Right lobe of liver (tissue), 4 donors: Measurements from ENCODE around the gene EEF2K.

Experiments
- POLR2A ChIP-seq: fragments of 450-650 bp; IDR thresholded peaks from one replicate; pipeline ENCODE4 v1.6.1; 2017; ENCODE audit warnings: antibody characterized with exemption, mild to moderate bottlenecking
- TF ChIP-seq, protein P1 (sequence below), 4 donors: fragments of 200-600 bp in 3 of 4; fragments of 450-650 bp in 1 of 4; IDR thresholded peaks; one replicate each; pipeline versions ENCODE4 v1.5.1 to v1.8.0; 2016 to 2022; ENCODE audit warnings: antibody characterized with exemption in 4 of 4, mild to moderate bottlenecking in 2 of 4
- donor health status: DM: no; HTN: no; CAD: no.
- donor health status: DM: no; HTN: no; CAD: no.
- donor health status: DM: no; HTN: yes; CAD: no.

DNA sequence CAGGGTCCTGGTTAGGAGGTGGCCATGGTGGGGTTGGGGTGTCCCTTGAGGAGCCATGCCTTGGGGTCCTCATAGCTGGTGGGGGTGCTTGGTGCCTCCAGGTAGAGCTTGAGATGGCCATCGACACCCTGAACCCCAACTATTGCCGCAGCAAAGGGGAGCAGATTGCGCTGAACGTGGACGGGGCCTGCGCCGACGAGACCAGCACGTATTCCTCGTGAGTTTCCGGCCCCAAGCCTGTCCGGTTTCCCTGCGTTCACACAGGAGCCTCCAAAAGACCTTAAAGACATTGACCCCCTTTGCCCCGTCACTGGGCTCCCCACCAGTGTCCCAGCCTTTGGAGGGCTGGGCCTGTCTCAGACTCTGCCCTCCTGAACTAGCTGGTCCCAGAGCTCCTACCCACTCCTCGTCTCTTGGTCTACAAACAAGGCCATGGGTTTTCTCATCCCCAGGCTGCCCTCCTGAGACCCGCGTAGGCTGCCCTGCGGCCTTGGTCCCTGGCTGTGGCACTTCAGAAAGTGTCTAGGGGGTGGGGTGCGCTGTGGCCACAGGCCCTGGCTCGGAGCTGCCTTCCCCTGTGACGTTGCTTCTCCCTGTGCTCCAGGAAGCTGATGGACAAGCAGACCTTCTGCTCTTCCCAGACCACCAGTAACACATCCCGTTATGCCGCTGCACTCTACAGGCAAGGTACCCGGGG is 102.9 kb downstream of the EEF2K start:
- TF ChIP-seq, protein P1, sequence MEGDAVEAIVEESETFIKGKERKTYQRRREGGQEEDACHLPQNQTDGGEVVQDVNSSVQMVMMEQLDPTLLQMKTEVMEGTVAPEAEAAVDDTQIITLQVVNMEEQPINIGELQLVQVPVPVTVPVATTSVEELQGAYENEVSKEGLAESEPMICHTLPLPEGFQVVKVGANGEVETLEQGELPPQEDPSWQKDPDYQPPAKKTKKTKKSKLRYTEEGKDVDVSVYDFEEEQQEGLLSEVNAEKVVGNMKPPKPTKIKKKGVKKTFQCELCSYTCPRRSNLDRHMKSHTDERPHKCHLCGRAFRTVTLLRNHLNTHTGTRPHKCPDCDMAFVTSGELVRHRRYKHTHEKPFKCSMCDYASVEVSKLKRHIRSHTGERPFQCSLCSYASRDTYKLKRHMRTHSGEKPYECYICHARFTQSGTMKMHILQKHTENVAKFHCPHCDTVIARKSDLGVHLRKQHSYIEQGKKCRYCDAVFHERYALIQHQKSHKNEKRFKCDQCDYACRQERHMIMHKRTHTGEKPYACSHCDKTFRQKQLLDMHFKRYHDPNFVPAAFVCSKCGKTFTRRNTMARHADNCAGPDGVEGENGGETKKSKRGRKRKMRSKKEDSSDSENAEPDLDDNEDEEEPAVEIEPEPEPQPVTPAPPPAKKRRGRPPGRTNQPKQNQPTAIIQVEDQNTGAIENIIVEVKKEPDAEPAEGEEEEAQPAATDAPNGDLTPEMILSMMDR (IDR thresholded peaks at IDR 0.05), result no peak
- TF ChIP-seq POLR2A, result no peak
